Right kidney (tissue), 1 donor: ENCODE data around the gene PIH1D1.

Experiments used
- DNase-seq: peaks from one replicate; pipeline ENCODE4 v3.0.0-alpha.2; 2016

Gene PIH1D1

DNA sequence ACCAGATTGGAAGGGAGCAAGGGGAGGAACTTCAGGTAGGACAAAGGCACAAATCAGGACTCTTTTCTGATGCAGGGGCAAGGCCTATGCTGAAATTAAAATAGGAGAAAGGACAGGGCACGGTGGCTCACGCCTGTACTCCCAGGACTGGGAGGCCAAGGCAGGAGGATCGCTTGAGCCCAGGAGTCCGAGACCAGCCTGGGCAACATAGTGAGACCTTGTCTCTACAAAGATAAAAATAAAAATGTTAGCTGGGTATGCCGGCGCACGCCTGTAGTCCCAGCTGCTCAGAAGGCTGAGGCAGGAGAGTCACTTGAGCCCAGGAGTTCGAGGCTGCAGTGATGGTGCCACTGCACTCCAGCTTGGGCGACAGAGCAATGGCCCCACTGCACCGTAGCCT, 15.9 kb downstream of the PIH1D1 start:
- DNase-seq = no peak

GRCh38 chr19:49434907-49435583, 16.6 kb downstream of the PIH1D1 start:
- no peak for DNase-seq

DNA sequence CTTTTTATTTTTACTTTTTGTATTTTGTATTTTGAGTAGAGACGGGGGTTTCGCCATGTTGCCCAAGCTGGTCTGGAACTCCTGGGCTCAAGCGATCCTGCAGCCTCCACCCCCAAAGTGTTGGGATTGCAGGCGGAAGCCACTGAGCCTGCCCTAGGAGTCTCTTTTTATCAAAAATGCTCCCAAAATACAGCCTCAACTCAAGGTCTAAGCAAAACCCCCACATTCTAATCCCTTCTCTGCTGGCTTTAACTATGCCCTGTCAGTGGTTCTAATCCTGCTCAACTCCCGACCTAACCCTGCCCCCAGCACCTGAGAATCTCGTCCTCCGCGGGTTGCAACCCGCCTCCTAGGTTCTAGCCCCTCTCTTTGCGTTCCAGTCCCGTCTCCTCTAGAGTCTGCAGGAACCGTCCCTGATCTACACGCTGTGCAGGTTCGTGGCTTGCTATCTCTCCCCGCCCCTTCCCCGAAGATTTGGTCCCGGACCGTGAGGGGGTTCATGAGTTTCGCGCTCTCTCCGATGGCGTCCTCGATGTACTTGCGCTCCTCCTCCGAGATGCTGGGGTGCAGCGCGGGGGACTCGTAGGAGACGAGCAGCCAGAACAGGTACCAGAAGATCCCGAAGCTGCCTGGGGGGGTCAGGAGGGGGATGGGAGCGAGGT, 18.2 kb downstream of the PIH1D1 start:
- DNase-seq = no peak

DNA sequence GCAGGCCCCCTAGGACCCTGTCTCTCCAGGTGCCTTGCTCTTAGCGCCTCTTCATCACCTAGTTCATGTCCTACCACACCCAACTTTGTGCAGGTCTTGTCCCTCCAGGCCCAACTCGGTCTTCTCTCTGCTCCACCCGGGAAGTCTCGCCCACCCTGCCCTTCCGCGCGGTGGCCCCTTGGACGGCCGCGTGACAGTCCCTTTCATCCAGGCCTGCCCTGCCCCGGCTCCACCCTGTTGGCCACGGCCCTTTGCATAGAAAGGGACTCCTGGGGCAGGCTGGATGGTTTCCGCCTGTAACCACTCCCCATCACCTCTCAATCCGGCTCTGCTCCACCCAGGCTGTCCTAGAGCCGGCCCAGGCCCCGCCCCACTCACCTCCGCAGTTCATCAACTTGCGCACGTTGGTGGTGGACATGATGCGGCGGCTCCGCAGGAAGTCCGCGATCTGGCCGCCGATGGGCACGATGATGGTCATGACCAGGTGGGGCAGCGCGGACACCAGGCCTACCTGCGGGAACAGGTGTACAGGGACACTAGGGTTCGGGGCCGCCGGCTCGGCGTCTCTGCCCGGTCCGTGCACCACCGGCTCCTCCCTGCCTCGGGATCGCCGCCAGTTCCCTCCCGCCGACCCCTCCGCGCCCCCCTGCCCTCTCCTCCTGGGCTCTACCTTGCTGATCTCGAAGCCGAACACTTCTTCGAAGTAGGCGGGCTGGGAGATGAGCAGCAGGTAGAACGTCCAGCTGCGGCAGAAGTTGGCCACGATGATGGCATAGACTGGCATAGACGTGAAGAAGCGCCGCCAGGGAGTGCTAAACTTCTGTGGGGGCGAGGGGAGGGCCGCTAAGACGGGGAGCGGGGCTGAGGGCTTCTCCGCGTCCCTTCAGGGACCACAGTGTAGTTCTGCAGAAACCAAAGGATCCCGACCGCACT, 19.2 kb downstream of the PIH1D1 start:
- DNase-seq = no peak

DNA sequence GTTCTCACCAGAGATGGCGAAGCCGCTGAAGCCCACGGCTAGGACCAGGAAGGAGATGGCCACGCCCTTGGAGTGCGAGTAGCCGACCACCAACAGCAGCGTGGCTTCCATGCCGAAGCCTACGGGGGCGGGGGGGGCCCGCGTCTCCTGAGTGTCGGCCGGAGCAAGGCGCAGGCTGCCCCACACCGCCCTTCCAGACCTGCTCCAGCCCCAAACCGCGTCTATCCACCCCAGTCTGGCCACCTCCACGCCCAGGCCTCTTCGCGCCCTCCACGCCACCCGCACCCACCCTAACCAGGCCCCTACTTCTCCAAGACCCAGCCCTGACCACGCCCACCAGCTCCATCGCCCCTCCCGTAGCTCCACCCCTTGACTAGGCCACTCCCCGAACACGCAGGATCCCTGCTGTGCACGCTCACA, 20.3 kb downstream of the PIH1D1 start:
- DNase-seq = no peak

GRCh38 chr19:49430678-49431329, 20.8 kb downstream of the PIH1D1 start:
- no peak for DNase-seq

GRCh38 chr19:49430172-49430677, 21.4 kb downstream of the PIH1D1 start:
- DNase-seq = no peak

DNA sequence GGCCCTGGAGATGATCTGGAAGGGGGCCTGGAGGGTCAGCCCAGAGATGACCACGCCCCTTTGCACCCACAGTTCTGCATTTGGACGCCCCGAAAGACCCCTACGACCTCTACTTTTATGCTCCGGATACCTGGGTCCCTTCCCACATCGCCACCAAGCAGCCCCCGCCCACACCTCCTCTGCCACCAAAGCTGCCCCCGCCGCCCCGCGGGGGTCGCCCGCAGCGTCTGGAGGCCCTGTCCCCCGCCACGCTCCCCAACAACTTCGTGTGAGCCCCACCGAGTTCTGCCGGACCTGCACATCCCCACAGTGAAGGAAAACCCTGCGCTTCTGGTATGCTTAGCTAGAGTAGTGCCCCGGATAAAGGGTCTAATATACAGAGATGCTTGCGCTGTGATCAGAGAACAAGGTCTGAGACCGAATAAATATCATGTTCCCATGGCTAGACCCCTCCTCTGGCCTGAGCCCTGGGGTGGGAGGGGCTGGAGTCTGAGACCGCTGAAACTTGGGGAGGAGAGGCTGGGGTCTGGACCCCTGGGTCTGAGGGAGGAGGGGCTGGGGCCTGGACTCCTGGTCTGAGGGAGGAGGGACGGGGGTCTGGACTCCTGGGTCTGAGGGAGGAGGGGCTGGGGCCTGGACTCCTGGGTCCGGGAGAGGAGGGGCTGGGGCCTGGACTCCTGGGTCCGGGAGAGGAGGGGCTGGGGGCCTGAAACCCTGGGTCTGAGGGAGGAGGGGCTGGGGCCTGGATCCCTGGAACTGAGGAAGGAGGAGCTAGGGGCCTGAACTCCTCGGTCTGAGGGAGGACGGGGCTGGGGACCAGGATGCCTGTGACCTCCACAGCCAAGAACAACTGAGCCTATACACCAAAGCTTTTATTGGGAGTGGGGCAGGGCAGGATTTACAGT, 22.8 kb downstream of the PIH1D1 start:
- no peak for DNase-seq

- no peak for DNase-seq
Observed at GRCh38 chr19:49427855-49428546, 23.6 kb downstream of the PIH1D1 start.

GRCh38 chr19:49427339-49427738, 24.3 kb downstream of the PIH1D1 start:
- no peak for DNase-seq

DNA sequence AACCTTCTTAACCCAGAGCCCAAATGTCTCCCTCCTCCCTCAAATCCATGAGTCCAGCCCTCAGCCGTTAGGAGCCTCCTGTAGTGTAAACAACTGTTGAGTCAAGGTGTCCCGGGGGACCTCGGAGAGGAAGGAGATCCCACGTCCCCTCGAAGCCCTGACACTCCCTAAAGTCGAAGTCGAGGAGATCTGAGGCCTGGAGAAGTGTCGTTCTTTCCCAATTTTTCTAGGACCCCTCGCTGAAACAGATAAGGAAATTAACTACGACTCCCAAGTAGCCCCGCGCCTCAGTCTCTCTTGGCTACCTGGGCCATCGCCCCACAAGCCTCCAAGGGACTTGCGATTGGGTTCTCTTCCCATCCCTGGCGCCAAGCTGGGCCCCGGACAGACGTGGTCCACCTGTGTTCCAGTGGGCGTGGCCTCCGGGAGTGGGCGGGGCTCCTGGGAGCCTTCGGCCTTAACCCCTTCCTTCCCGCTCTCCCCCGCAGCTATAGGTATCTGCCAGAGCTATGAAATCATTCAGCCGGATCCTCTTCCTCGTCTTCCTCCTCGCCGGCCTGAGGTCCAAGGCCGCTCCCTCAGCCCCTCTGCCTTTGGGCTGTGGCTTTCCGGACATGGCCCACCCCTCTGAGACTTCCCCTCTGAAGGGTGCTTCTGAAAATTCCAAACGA, 25.6 kb downstream of the PIH1D1 start:
- DNase-seq = no peak

- no peak for DNase-seq
Observed at GRCh38 chr19:49425178-49425577, 26.4 kb downstream of the PIH1D1 start, which contains the start of gene GFY. TSS of gene GFY (plus strand) at chr19:49425388. CDS start at chr19:49426431, 1,043 bp downstream.

- DNase-seq = no peak
Observed at GRCh38 chr19:49423985-49424303, 27.7 kb downstream of the PIH1D1 start.

DNA sequence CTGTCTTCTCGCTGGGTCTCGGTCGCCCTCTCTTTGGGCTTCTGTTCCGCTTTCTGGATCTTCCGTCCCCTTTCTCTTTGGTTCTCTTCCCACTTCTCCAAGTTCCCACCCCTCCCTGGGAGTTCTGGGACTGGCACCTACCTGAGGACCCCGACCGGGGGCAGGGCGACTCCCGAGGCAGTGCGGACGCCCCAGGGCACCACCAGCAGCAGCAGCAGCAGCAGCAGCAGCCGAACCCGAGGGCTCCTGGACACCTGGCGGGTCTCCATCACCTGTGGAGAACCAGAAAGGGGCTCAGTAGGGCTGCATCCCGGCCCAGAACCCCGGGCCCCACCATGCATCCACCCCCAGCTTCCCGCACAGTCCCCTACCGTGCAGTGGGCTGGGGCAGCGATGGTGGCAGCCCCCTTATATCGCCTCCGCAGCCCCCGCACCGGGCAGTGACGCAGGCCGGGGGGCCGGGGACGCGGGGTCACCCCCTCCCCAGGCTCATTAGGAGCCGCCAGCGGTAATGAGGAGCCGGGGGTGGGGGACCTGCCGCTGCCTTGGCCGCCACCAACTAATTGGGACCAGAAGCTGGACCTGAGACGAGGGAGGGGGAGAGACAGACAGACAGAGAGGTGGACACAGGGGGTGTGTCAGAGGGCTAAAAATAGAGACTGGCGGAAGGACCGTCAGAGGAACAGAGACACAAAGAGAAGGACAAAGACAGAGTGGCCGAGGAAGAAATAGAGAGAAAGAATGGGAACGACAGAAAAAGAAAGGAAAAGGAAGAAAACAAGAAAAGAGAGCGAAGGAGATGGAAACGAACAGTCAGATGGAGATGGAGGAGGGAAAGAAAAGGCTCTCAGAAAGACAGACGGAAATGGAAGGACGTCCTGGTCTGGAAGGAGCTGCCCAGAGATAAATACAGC, 28.3 kb downstream of the PIH1D1 start, which contains the start of gene PTH2:
Gene PTH2, minus strand, starts transcription at position 371 of the 914 bp plus-strand sequence. Its CDS starts 102 bp downstream, at position 269.
- DNase-seq = no peak

DNA sequence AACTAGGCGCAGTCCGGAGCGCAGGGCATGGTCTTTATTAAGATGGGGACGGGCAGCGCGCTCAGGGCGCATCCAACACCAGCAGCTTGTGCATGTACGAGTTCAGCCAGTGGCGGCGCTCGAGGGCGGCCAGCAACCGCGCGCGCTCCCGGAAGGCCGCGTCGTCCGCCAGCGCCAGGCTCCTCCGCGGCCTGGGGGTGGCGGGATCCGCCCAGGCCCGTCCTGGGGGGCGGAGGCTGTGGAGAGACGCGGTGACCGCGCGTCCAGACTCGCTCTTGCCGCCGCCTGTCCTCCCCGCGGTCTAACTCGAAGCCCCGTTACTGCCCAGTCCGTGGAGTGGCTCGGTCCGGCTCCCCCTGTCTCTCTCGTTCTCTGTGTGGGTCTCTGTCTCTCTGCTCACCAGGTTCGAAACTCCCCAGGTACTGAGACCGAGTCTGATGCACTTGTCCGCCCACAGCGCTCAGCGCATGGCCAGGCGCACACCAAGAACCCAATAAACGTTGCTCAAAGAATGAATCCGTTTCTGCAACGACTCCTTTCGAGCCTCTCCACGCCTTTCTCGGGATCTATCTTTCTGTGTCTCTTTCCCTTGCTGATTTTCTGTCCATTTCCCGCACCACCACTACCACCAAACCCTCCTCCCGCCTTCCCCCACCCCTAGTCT, 29.1 kb downstream of the PIH1D1 start:
- DNase-seq = no peak

GRCh38 chr19:49421878-49422202, 29.8 kb downstream of the PIH1D1 start:
- DNase-seq = no peak

DNA sequence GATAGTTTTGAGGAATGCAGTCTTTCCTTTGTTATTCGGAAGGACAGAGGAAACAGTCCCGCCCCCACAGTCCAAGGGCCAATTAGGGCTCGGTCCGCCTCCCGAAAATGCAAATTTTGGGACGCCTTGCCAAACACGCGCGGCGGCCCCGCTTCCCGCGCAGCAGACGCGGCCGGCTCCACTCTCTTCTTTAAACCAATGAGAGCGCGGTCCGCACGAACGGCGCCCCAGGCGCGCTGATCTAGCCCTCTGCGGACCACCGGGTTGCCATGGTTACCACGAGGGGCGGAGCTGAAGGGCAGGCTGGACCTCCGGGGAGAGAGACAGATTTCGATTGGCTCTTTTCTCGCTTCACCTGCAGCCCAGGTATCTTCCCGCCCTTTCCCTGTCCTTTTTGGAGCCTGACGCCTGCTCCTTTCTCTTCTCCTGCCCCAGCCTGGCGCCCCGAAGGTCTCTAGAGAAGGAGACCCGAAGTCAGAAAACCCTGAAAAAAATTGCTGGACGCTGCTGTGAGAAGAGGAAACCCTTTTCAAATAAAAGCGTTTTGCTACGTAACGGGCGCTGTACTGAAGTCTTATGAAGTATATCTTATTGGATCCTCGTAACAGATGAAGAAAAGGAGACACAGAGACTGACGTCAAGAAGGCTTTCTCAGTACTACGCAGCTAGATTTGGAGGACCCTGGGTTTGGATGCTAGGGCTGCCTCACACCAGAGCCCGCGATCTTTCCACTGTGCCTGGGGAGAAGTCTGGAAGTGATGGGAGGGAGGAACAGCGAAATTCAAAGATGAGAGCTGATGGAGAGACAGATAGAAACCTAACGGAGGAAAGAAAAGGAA, 30.4 kb downstream of the PIH1D1 start:
- DNase-seq = peak; percentile 72
